Measurements from ENCODE around the gene CDK5.
"Not testable (repeated sequence)": the region's sequence is repeated elsewhere in the genome, so short reads cannot be mapped to it uniquely, and the experiment has no call there.

DNA sequence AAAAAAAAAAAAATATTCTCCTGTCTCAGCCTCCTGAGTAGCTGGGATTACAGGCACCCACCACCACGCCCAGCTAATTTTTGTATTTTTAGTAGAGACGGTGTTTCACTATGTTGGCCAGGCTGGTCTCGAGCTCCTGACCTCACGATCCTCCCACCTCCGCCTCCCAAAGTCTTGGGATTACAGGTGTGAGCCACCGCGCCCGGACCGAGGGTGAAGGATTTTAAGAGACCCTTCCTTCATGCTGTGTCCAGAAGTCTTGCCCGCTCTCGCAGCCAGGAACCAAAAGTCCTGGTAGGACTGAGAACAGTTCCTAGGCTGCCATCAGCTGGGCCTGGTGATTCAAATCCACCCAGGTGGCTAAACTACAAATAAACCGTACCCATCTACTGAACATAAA lies 46.1 kb downstream of the CDK5 start:
- TF ChIP-seq POLR2A (IDR thresholded peaks at IDR 0.05; ENCODE audit: low read depth, low read length); POLR2AphosphoS5 (IDR thresholded peaks at IDR 0.05; ENCODE audit: low read depth, low read length); TAF1 (IDR thresholded peaks at IDR 0.05; ENCODE audit: low read depth, low read length); SPI1 (IDR thresholded peaks at IDR 0.05; ENCODE audit: low read depth, low read length); PAX5 (IDR thresholded peaks at IDR 0.05; ENCODE audit: insufficient read depth, low read length, severe bottlenecking); POU2F2 (IDR thresholded peaks at IDR 0.05; ENCODE audit: low read depth, low read length): not testable (repeated sequence)
